HG03135 (cell line): Measurements from ENCODE around the gene CBLC.

Experiments used
- ATAC-seq: cut with Tn5 transposase; IDR thresholded peaks from one replicate; pipeline ENCODE4 v1.9.1; 2021; ENCODE audit warnings: mild to moderate bottlenecking, moderate library complexity; ENCODE audit not compliant: unreplicated experiment

The CBLC gene

DNA sequence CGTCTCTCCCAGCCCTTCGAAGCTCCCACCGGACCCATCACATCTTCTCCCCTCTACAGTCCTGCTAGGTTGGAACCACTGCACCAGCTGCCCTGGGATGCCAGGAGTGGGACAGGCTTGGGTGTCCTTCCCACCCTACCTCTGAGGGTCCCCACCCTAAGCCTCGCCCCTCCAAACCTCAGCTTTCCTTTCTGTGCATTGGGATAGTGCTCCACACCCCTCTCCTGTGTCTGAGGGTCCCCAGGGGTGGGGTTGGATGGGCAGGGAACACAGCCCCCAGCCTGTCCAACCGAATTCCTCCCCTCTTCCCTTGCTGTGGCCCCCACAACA is 31.1 kb upstream of the CBLC start:
- no peak for ATAC-seq

GRCh38 chr19:44746946-44747738 is 30.5 kb upstream of the CBLC start:
- ATAC-seq: no peak

- ATAC-seq: peak; percentile 15
Observed at GRCh38 chr19:44747739-44748425, 29.8 kb upstream of the CBLC start.

GRCh38 chr19:44748426-44749254 is 29.1 kb upstream of the CBLC start, which contains the start of gene BCL3:
TSS of gene BCL3 (plus strand) at chr19:44748708. CDS start at chr19:44748791, 83 bp downstream.
- peak; percentile 30 for ATAC-seq

GRCh38 chr19:44749292-44749691 is 28.4 kb upstream of the CBLC start:
- ATAC-seq: no peak

- ATAC-seq: no peak
Observed at GRCh38 chr19:44749994-44750393, 27.7 kb upstream of the CBLC start.

- ATAC-seq: no peak
Observed at GRCh38 chr19:44752123-44752815, 25.4 kb upstream of the CBLC start.

GRCh38 chr19:44752816-44753625 is 24.7 kb upstream of the CBLC start:
- ATAC-seq: peak; percentile 67

DNA sequence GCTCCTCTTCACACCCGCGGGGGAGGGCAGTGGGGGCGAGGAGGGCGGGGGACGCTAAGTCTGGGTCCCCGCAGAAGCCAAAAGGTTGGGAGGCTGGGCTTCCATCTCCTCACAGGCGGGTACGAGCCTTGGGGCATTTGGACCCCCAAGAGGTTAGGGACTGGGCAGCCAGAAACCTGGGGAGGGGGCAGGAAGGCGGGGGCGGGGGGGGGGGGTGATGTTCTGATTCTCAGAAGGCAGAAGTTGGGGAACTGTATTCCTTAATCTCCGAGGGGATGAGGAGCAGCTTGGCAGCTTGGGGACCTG is 24.1 kb upstream of the CBLC start:
- ATAC-seq: no peak

DNA sequence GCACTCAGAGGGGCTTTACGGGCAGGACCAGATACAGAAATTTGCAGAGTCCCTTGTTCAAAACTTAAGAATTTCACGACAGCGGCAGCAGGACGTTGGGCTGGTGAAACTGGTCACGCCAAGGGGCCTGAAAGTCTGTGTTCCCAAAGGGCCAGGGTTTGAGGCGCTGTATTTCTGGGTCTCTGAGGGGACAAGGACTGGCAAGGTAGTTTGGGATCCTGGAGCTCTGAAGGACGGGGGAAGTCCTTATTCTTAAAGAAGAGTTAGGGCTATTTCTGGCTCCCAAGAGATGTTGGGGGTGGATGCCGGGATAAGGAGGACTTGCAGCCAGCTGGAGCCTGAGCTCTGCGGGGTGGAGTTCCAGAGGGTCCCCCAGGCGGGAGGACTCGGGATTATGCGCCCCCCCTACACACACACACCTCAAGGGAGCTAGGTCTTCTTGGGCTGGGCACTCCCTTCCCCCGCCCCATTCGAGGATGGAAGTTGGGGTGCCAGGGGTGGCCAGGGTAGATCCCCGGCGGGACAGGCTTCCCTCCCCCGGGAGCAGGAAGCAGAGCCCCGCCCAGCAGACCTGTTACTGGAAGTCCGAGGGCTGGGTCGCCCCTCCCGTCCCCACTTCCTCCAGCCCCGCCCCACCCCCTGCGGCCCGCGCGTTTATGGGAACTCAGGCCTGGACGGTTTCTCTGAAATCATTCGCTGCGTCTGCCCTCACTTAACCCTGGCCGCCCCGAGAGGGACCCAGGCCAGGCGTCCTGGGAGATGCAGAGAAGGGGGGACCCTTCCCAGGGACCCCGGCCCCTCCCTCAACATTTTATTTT is 23.5 kb upstream of the CBLC start:
- no peak for ATAC-seq

GRCh38 chr19:44754750-44755080 is 23.0 kb upstream of the CBLC start:
- no peak for ATAC-seq

DNA sequence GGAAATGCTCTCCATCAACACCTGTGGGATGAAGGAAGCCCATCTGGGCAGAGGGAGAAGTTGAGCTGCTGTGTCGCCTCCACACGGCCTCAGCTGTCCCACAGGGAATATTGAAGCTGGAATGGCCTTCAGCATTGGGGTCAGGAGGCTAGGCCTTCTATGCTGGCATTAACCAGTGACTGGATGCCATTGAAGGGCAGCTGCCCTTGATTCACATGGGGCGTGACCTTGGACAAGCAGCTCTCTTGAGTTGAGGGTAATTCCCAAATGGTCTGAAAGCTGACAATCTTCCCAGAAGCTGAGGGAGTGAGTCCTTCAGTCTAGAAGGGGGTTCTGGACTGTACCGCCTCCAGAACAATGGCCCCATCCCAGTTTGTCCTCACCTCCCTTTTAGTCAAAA is 22.5 kb upstream of the CBLC start:
- no peak for ATAC-seq

DNA sequence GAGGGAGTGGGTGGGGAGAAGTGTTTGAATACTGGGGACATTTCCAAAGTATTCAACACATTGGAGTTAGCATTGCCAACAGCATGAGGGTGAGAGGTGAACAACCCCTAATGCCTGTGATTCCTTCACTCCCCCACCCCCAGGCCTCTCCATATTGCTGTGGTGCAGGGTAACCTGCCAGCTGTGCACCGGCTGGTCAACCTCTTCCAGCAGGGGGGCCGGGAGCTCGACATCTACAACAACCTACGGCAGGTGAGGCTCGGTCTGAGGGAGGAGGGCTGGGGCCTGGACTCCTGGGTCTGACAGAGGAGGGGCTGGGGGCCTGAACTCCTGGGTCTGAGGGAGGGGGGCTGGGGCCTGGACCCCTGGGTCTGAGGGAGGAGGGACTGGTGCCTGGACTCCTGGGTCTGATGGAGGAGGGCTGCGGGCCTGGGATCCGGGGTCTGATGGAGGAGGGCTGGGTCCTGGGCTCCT is 21.6 kb upstream of the CBLC start:
- no peak for ATAC-seq

DNA sequence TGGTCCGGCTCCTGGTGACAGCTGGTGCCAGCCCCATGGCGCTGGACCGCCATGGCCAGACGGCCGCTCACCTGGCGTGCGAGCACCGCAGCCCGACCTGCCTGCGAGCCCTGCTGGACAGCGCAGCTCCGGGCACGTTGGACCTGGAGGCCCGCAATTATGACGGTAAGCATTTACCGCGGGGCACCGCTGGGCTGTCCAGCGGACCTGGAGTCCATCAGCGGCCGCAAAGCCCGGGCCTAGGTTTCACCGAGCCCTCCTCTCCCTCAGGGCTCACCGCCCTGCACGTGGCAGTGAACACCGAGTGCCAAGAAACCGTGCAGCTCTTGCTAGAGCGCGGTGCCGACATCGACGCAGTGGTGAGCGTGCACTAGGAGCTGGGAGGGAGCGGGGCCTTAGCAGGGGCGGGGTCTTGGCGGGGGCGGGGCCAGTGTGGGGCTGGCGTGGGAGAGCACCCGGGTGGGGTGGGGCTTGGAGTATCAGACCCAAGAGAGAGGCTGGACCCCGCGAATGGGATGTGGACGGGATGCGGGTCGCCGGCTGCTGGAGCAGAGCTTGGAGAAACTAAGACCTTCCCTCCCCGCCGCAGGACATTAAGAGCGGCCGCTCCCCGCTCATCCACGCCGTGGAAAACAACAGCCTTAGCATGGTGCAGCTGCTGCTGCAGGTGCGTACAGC is 20.5 kb upstream of the CBLC start:
- no peak for ATAC-seq

GRCh38 chr19:44757735-44758505 is 19.8 kb upstream of the CBLC start:
- no peak for ATAC-seq

DNA sequence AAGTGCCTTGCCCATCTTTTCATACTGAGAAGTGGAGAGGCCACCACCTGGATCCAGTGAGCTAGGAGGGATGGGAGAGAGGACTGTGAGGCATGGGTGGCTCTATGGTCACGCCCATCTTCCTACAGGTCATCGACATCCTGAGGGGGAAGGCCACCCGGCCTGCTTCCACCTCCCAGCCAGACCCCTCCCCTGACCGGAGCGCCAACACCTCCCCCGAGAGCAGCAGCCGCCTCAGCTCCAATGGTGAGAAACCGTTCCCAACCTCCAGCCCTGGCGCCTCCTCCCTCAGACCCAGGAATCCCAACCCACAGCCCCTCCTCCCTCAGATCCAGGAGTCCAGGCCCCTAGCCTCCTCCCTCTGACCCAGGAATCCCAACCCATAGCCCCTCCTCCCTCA is 19.1 kb upstream of the CBLC start:
- ATAC-seq: no peak

DNA sequence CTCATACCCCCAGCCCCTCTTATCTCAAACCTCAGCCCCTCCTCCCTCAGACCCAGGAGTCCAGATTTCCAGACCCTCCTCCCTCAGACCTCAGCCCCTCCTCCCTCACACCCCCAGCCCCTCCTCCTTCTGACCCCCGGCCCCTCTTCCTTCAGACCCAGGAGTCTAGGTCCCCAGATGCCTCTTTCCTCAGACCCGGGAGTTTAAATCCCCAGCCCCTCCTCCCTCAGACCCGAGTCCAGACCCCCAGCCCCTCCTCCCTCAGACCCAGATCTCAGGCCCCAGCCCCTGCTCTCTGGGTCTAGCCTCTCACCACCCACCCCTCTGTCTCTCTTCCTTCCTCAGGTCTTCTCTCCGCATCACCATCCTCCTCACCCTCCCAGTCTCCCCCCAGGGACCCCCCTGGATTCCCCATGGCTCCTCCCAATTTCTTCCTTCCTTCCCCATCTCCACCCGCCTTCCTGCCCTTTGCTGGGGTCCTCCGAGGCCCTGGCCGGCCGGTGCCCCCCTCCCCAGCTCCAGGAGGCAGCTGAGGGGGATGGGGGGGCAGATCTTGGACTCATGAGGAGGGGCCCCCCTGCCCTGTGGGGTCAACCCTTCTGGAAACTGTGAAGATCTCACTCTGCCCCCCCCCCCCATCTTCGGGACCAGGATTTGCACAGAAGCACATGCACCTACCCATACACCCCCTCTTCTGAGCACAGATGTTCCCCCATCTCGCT is 18.4 kb upstream of the CBLC start:
- ATAC-seq: no peak

DNA sequence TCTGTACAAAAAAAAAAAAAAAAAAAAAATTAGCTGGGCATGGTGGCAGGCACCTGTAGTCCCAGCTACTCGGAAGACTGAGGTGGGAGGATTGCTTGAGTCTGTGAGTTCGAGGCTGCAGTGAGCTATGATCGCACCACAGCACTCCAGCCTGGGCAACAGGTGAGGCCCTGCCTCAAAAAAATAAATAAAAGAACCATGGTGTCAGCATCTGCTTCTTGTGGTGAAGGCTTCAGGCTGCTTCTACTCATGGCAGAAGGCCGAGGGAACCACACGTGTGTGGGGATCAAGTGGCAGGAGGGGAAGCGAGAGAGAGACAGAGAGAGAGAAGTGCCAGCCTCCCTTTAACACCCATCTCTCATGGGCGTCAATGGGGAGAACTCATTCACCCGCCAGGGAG is 15.7 kb upstream of the CBLC start:
- no peak for ATAC-seq
